A673 (cell line): Measurements from ENCODE around the gene MRPL44. TPM values are rescaled to one million over a fixed set of nuclear protein-coding genes. Genes with fewer than 3 reads are reported as not detected.

Source experiments
- BruUV-seq: library from RNA; stranded (reverse); fragments of 400-500 nt; replicated peaks from 2 replicates; lab custom pipeline; 2021; lab: Mats Ljungman, UMichigan
- CTCF ChIA-PET: fragments of 300-600 bp; sonication (Branson Sonifier 250); formaldehyde crosslinking; loops from one replicate; lab custom pipeline; 2022; ENCODE audit warnings: antibody characterized with exemption; lab: Charles Lee
- POLR2A ChIA-PET: fragments of 300-600 bp; sonication (Branson Sonifier 250); formaldehyde crosslinking; loops from one replicate; lab custom pipeline; 2022; ENCODE audit warnings: antibody characterized with exemption; ENCODE audit not compliant: low non-redundant PET; lab: Charles Lee
- DNase-seq: peaks from one replicate; pipeline ENCODE4 v3.0.0-alpha.2; 2015; ENCODE audit warnings: low spot score
- H3K27ac ChIP-seq: fragments of 200-600 bp; sonication (generic); 2 replicates; pipeline ENCODE4 v1.5.1; 2016; ENCODE audit warnings: mixed run types, low read depth, mild to moderate bottlenecking, mixed read lengths, antibody characterized with exemption, low read length; ENCODE audit not compliant: poor library complexity, severe bottlenecking
- H3K27me3 ChIP-seq: fragments of 200-600 bp; sonication (generic); replicated peaks from 2 replicates; pipeline ENCODE4 v1.6.1; 2017; ENCODE audit warnings: mixed run types, low read depth, mild to moderate bottlenecking, mixed read lengths, antibody characterized with exemption, low read length; ENCODE audit not compliant: insufficient read depth, poor library complexity
- H3K36me3 ChIP-seq: fragments of 200-600 bp; sonication (generic); 2 replicates; pipeline ENCODE4 v1.6.1; 2016; ENCODE audit warnings: mixed run types, mild to moderate bottlenecking, mixed read lengths, antibody characterized with exemption, low read length; ENCODE audit not compliant: insufficient read depth, poor library complexity, severe bottlenecking
- H3K4me1 ChIP-seq: fragments of 200-600 bp; sonication (generic); 2 replicates; pipeline ENCODE4 v1.6.1; 2017; ENCODE audit warnings: mixed run types, mild to moderate bottlenecking, mixed read lengths, antibody characterized with exemption, low read length; ENCODE audit not compliant: insufficient read depth, poor library complexity, severe bottlenecking
- H3K4me3 ChIP-seq: fragments of 200-600 bp; sonication (generic); 2 replicates; pipeline ENCODE4 v1.5.1; 2016; ENCODE audit warnings: low read depth, mixed run types, mild to moderate bottlenecking, mixed read lengths, low read length; ENCODE audit not compliant: poor library complexity, severe bottlenecking
- H3K9me3 ChIP-seq: fragments of 200-600 bp; sonication (generic); 2 replicates; pipeline ENCODE4 v1.6.1; 2016; ENCODE audit warnings: mixed run types, low read depth, mild to moderate bottlenecking, mixed read lengths, antibody characterized with exemption, low read length; ENCODE audit not compliant: poor library complexity, severe bottlenecking
- EZH2 ChIP-seq: fragments of 200-600 bp; sonication (generic); IDR thresholded peaks from 2 replicates; pipeline ENCODE4 v1.6.1; 2017; ENCODE audit warnings: borderline replicate concordance, low read depth, mild to moderate bottlenecking, mixed read lengths, antibody characterized with exemption, low read length; ENCODE audit not compliant: poor library complexity, severe bottlenecking
- intact Hi-C: fragments of 100-400 bp; cut with micrococcal nuclease; formaldehyde crosslinking; loops from one replicate; pipeline ENCODE4 v1.10.0; 2022; ENCODE audit not compliant: unreplicated experiment
- total RNA-seq: library from RNA; stranded (reverse); gene quantifications from 2 replicates; pipeline ENCODE4 v1.2.3, GENCODE V29; 2021
- TF ChIP-seq, protein P1 (sequence below): fragments of 300-800, 200-600 bp; sonication (generic); conservative IDR thresholded peaks from 2 replicates; pipeline ENCODE4 v1.5.1; 2017; ENCODE audit warnings: low read depth, mild to moderate bottlenecking, antibody characterized with exemption, low read length, moderate library complexity, mixed read lengths

MRPL44 gene
- total RNA-seq, 1 experiment from 2014 or later = 38.3 TPM

DNA sequence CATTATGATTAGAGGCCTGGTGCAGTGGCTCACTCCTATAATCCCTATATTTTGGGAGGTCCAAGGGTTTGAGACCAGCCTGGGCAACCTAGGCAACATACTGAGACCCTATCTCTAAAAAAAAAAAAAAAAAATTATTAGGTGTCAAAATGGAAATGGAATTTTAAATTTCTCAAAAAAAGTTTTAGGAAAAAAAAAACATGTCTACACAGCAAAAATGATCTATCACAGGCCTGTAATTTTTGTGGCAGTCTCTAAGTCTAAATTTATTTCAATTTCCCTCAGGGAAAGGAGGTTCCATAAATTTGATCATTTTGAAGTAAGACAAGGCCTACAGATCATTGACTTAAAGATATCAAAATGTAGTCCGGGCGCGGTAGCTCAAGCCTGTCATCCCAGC is 16.3 kb downstream of the MRPL44 start:
- no peak for DNase-seq
- no TSS peak for BruUV-seq
- Histone ChIP-seq H3K27me3 (no peaks in the 10 kb centered on the region), H3K27ac (no peak overlapping the region), H3K4me1 (peaks cover 28% of the 10 kb centered on the region), H3K36me3 (peaks cover 16% of the 10 kb centered on the region), H3K4me3 (no peak overlapping the region), H3K9me3 (no peaks in the 10 kb centered on the region)
- intact Hi-C loops = loop anchor here (10.0 kb wide), 2 partner anchors 471 to 681 kb away; no protein-coding TSS in a partner anchor
- TF ChIP-seq, protein P1, sequence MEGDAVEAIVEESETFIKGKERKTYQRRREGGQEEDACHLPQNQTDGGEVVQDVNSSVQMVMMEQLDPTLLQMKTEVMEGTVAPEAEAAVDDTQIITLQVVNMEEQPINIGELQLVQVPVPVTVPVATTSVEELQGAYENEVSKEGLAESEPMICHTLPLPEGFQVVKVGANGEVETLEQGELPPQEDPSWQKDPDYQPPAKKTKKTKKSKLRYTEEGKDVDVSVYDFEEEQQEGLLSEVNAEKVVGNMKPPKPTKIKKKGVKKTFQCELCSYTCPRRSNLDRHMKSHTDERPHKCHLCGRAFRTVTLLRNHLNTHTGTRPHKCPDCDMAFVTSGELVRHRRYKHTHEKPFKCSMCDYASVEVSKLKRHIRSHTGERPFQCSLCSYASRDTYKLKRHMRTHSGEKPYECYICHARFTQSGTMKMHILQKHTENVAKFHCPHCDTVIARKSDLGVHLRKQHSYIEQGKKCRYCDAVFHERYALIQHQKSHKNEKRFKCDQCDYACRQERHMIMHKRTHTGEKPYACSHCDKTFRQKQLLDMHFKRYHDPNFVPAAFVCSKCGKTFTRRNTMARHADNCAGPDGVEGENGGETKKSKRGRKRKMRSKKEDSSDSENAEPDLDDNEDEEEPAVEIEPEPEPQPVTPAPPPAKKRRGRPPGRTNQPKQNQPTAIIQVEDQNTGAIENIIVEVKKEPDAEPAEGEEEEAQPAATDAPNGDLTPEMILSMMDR = no peak
- TF ChIP-seq EZH2 = no peak
- POLR2A ChIA-PET = no interaction called here
- CTCF ChIA-PET = no interaction called here

DNA sequence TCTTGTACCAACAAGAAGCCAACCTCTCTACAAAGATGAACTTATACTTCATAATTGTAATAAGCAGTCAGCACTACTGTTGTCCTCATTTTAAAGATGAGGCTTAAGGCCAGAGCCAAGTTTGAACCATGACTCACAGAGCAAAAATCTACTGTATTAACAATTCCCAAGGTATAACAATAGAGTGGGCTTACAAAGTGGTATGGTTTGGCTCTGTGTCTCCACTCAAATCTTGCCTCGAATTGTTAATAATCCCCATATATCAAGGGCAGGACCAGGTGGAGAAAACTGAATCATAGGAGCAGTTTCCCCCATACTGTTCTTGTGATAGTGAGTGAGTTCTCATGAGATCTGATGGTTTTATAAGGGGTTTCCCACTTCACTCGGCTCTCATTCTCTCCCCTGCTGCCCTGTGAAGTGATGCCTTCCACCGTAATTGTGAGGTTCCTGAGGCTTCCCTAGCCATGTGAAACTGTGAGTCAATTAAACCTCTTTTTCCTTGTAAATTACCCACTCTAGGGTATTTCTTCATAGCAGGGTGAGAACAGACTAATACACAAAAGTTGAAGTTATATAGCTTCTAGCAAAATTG is 19.5 kb downstream of the MRPL44 start:
- H3K9me3 ChIP-seq = no peaks in the 10 kb centered on the region
- POLR2A ChIA-PET = no interaction called here
- H3K27me3 ChIP-seq = no peaks in the 10 kb centered on the region
- no peak overlapping the region for H3K4me3 ChIP-seq
- TF ChIP-seq, protein P1 = no peak
- TF ChIP-seq EZH2 = no peak
- H3K4me1 ChIP-seq = peaks cover 11% of the 10 kb centered on the region
- peaks cover 40% of the 10 kb centered on the region for H3K36me3 ChIP-seq
- intact Hi-C loops = loop anchor here (10.0 kb wide), 2 partner anchors 468 to 678 kb away; no protein-coding TSS in a partner anchor
- CTCF ChIA-PET = no interaction called here
- no TSS peak for BruUV-seq
- no peak for DNase-seq
- H3K27ac ChIP-seq = no peak overlapping the region

DNA sequence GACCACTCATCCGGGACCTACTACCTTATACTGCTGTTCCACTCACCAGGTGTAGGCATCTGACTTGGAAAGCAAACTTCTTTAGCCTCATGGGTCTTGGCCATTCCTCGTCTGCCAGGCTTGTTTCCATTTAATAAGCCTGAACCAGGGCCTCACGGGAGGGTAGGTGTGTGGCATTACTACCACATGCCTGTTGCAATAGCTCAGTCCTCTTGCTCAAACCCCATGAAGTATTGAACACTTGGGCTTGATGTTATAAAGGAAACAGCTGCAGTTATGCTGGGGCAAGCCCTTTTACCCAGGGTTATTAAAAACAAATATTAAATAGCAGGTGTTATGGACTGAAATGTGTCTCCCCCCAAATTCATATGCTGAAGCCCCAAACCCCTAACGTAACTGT is 21.2 kb downstream of the MRPL44 start:
- no peak for DNase-seq
- H3K4me3 ChIP-seq = no peak overlapping the region
- ChIA-PET CTCF (no interaction called here), POLR2A (no interaction called here)
- intact Hi-C loops = loop anchor here (10.0 kb wide), 2 partner anchors 466 to 676 kb away; no protein-coding TSS in a partner anchor
- no peaks in the 10 kb centered on the region for H3K9me3 ChIP-seq
- no peak overlapping the region for H3K27ac ChIP-seq
- no peaks in the 10 kb centered on the region for H3K4me1 ChIP-seq
- BruUV-seq = no TSS peak
- H3K36me3 ChIP-seq = peaks cover 50% of the 10 kb centered on the region
- TF ChIP-seq, protein P1 = no peak
- TF ChIP-seq EZH2 = no peak
- no peaks in the 10 kb centered on the region for H3K27me3 ChIP-seq
